ENCODE data around the gene RUFY3. TPM values are rescaled to one million over a fixed set of nuclear protein-coding genes. Genes with fewer than 3 reads are reported as not detected.
"Not testable (repeated sequence)": the region's sequence is repeated elsewhere in the genome, so short reads cannot be mapped to it uniquely, and the experiment has no call there.

The RUFY3 gene
- total RNA-seq, 1 donor from 2014 or later = 89.2 TPM

DNA sequence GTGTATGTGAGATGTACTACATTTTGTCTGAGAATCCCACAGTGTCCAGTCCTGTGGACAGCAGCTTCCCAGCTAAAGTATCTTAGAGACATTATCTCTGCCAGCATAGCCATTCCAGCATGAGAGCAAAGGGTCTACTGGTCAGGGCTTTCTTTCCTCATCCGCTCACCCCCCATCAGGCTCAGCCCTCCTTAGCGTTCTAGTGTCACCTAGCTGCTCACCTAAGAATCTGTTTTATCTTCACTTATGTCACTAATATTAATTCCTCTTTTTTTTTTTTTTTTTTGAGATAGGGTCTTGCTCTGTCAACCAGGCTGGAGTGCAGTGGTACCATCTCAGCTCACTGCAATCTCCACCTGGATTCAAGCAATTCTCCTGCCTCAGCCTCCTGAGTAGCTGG lies 15.6 kb downstream of the RUFY3 start:
- DNase-seq (ENCODE audit: low spot score) = no peak

DNA sequence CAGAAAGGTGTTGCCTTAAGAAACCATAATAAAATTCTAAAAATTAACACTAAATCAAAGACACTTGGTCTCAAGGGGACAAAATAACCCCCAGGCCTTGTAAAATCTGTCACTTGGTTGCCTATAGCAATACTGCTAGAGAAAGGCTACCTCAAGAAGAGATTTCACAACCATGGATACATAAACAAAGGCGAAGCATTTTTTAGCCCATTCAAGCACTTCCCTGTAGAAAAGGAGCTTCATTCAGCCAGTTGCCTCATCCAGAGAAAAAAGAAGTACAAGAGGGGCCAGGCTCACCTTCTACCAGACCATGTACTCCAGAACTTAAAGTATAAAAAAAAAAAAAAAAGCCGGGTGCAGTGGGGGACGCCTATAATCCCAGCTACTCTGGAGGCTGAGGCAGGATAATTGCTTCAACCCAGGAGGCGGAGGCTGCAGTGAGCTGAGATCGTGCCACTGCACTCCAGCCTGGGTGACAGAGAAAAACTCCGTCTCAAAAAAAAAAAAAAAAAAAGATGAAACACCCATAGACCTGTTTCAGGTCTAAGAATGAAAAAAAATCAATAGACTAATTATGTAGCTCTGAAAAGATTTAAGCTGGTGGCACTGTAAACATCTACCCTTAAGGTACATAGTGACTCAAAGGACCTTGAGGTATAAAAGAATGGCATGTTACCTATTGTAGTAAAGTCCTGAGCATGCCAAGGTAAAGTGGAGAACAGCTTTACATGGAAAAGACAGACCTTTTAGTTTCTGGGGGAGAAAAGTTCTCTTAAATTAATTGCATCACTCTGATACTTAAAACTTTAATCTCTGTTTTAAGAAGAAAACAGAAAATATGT lies 18.0 kb downstream of the RUFY3 start:
- DNase-seq (ENCODE audit: low spot score) = no peak

DNA sequence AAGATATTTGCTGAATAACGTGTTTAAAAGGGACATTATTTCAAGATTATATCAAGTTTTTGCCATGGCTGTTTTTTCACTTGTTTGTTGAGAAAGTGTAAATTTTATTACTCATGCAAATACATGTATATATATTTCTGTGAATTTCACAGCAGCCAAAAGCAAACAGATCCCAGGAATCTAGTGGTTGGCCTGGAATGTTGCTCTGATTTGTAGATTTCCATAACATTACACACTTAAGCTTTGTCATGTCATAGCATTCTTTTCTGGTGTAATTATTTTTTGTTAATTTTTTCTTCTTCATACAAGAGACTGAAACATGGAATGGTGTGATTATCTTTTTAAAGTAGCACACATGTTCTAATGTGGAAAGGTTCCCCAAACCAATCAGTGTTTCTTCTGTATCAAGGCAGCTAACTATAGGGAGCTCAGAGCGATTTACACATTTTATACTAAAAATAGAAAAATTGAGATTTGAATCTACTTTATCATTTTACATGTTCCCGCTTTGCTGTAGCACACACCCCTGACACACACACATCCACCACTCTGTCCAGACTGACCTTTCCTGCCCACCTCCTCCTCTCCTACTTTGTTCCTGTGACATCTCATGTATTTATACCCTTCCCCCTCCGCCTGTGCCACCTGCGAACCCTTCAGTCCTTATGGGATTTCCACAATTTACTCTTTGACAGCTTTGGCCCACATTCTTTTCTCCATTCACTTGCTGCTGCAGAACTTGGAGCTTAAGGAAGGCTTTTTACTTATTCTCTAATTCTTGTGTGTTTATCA lies 20.3 kb downstream of the RUFY3 start:
- no peak for DNase-seq (ENCODE audit: low spot score)

DNA sequence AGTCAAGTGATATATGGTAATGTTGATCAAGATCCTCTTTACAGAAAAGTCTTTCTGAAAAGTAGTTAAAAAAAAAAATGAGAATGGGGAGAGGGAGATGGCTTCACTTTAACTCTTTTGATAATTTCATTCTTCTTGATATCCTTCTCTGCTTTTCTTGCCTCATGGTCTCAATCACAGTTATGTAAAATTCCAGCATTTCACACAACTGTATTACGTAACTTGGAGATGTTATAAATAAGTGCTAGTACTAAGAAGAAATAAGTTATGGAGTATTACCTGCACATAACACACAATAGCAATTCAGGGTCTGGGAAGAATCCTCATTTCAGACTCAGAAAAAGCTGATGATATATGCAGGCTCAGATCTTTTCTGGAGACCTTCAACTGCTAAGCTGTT lies 22.0 kb downstream of the RUFY3 start:
- DNase-seq (ENCODE audit: low spot score) = no peak

DNA sequence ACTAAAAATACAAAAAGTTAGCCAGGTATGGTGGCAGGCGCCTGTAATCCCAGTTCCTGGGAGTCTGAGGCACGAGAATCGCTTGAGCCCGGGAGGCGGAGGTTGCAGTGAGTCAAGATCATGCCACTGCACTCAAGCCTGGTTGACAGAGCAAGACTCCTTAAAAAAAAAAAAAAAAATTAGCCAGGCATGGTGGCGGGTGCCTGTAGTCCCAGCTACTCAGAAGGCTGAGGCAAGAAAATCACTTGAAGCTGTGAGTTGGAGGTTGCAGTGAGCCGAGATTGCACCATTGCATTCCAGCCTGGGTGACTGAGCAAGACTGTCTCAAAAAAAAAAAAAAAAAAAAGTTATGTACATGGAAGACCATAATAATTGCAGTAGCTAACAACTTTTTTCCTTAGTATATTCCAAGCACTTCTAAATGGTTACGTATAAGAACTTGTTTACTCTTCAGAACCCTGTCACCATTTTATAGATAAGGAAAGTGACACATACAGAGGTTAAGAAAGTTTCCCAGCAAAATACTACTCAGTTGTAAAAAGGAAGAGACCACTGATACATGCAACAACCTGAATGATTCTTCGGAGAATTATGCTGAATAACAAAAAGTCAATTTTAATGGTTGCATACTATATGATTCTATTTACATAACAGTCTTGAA lies 24.5 kb downstream of the RUFY3 start:
- no peak for DNase-seq (ENCODE audit: low spot score)

DNA sequence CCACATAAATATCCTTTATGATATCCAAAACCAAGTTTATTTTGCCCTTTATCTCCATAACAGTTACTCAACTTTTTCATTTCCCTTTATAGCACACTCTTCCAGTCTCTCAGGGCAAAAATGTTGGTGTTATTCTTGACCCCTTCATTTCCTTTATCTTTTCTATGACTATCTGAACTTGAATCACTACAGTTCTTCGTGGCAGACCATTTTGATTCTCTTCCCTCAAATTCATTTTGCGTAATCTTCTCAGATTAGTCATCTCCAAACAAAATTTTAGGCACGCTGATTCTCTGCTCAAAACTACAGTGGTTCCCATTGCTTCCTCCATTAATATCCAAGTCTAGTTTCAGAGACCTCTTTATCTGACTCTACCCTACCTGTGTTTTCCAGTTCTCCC lies 26.1 kb downstream of the RUFY3 start:
- DNase-seq (ENCODE audit: low spot score) = no peak

DNA sequence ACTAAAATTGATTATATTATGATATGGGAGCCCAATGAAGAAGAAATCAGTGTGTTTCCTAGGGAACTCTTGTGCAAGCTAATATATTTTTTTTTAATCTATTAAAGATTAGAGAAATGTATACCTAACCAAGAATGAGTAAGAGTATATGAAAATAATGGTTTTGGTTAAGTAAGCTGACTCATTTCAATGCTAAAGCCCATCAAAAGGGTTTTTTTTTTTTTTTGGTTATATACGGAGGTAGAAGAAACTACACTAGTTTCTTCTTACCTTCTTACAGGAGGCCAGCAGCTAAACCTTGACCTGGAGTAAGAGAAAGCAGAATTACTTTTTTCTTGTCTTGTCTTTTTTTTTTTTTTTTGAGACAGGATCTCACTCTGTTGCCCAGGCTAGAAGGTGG lies 27.5 kb downstream of the RUFY3 start:
- DNase-seq (ENCODE audit: low spot score) = no peak

DNA sequence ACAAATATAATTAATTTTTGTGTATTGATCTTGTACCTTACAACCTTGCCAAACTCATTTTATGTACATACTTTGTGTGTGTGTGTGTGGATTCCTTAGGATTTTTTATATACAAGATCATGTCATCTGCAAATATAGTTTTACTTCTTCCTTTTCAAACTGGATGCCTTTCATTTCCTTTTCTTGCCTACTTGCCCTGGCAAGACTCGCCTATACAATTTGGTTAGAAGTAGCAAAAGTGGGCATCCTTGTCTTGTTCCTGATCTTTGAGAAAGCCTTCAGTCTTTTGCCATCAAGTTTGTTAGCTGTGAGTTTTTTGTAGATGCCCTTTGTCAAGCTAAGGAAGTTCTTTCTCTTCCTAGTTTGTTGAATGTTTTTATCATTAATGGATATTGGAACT lies 30.5 kb downstream of the RUFY3 start:
- no peak for DNase-seq (ENCODE audit: low spot score)

DNA sequence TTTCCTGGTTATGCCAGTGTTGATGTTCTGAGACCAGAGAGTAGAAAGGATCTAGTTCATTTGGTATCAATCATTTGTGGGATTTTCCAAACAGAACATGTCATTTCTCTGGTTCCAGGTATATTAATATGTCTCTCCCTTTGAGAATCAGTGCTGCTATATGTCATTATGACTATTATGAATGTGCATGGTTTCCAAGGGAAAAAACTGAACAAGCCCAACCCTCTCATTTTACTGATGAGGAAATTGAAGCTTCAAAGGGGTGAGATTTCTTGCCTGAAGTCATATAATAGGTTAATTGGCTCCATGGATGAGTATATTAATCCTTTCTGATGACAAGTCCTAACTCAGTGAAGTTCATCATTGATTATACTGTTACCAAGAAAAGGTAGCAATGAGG lies 31.9 kb downstream of the RUFY3 start:
- no peak for DNase-seq (ENCODE audit: low spot score)

DNA sequence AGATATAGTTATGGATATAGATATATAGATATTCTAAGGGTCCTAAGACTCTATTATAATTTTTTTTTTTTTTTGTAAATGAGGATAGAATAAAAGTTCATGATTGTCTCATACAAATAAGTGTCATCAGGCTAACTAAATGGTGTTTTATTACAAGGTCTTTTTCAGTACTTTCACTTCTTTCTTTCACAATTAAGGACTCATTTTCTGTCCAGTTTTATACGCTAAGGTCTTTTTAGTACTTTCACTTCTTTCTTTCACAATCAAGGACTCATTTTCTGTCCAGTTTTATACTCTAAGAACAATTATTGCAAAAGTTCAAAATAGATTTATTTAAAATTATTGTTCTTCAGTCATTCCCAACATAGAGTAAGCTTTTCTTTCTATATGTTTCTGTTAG lies 32.7 kb downstream of the RUFY3 start:
- DNase-seq (ENCODE audit: low spot score) = no peak

DNA sequence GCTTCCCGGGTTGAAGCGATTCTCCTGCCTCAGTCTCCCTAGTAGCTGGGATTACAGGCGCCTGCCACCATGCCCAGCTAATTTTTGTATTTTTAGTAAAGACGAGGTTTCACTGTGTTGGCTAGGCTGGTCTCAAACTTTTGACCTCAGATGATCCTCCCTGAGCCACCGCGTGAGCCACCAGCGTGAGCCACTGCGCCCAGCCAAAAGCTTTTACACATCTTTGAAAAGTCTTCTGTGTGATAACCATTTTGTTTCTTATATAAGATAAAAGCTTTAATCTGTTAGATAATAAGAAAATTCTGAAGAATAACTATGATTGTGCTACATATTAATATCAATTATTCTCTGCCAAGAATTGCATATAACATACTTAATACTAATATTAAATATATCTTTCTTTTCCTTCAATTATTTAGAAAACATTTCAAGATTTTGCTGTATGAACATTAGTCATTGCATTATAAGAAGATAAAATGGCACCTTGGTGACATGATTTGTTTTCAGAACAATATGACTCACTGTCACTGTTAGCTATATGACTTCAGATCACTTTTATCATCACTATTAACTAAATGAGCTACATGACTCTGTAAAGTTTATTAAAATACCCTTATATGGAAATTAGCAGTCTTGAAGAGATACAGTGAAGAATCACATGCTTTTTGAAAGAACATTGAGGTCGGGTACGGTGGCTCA lies 33.4 kb downstream of the RUFY3 start:
- no peak for DNase-seq (ENCODE audit: low spot score)

DNA sequence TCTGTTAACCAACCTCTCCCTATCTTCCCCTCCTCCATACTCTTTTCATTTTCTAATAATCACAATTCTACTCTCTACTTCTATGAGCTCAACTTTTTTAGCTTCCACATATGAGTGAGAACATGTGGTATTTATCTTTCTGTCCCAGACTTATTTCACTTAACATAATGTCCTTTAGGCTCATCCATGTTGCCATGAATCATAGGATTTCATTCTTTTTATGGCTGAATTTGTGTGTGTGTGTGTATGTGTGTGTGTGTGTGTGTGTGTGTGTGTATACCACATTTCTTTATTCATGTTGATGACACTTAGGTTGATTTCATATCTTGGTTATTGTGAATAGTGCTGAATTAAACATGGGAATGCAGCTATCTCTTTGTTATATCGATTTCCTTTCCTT lies 37.4 kb downstream of the RUFY3 start:
- DNase-seq (ENCODE audit: low spot score) = no peak

DNA sequence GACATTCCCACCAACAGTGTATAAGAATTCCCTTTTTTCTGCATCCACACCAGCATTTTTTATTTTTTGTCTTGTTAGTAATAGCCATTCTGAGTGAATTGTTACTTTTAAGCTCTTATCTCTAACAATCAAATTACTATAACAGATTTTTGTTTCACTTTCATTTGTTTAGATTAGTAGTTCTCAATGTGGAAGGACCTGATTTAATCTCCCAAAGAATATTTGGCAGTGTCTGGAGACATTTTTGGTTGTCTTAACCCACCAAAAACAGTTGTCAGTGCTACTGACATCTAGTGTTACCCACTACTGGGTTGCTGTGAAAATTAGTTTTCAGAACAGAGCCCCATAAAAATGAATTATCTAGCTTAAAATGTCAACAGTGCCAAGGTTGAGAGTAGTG lies 37.9 kb downstream of the RUFY3 start:
- no peak for DNase-seq (ENCODE audit: low spot score)

DNA sequence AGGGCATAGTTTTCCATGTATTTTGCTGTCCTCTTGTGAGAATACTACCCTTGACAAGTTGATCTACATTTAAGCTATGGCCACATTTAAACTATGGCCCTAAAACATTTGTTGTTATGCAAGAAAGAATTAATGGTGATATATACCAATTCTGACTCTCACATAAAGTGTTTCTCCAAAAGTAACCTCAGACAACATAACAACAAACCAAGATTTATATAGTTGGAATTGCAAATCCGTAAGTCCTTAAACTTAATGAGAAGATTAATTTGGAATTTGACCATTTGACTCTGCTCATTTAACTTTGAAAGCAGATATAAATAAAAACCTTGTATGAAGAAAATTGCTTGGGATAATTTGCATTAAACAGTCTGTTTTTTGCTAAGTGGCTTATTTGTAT lies 38.9 kb downstream of the RUFY3 start:
- DNase-seq (ENCODE audit: low spot score) = no peak

DNA sequence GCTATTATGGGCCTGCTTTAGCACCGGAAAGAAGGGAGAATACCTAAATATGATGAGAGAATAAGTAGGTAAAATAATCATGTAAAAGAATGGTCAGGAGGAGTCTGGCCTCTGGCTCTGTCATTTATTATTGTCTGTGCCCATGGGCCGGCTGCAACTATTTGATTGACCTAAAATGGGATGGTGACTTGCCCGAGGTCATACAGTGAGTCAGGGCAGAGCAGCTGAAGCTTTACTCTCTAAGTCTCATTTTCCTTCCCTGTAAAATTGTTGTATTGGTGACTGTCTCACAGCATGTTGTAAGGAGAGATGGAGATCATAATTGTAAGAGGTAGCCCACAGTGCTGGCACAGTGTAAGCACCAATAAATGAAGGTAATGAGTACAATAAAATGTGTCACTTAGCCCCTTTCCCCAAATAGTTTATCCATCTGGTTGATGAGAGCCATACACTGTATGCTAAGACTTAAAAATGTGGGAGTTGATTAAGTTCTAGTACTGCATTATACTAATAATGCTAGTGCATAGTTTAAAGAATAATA lies 39.6 kb downstream of the RUFY3 start:
- no peak for DNase-seq (ENCODE audit: low spot score)

DNA sequence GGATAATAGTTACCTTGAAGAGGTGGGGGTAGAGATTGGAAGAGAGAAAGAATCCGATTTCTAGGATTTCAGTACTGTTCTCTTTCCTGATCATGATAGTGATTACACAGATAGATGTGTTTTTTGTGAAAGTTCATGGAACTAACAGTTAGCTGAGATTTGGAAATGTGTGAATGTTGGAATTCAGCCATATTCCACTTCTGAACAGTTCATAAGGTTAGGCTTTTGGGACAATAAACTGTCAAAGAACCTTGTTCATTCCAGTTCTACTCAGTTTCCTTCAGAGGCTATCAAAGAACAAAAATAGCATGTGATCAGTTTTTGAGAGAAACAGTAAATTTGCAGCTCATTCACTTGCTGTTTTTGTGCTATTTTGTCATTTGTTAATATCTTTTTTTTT lies 43.6 kb downstream of the RUFY3 start:
- no peak for DNase-seq (ENCODE audit: low spot score)

DNA sequence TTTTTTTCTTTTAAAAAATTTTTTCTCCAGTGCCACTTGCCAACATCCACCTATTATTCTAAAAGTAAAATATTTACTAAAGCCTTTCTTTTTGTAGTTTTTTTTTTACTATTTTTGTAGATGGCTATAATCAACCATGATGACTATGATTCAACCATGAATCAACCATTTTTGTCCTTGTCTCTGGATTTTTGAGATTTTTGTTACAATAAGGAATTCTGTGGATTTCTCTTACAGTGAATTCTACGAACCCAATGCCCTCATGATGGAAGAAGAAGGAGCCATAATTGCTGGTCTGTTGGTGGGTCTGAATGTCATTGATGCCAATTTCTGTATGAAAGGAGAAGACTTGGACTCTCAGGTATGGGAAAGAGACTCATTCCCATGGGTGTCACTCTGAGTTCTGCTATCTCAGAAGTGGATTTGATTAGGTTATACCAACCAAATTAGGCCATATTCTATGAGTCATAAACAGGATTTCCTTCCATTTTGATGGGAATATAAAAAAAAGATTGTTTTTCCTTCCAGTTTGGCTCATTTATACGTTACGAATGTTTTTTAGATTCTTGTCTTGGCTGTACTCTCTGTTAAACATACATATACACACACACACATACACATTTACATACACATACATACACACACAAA lies 46.7 kb downstream of the RUFY3 start:
- no peak for DNase-seq (ENCODE audit: low spot score)

DNA sequence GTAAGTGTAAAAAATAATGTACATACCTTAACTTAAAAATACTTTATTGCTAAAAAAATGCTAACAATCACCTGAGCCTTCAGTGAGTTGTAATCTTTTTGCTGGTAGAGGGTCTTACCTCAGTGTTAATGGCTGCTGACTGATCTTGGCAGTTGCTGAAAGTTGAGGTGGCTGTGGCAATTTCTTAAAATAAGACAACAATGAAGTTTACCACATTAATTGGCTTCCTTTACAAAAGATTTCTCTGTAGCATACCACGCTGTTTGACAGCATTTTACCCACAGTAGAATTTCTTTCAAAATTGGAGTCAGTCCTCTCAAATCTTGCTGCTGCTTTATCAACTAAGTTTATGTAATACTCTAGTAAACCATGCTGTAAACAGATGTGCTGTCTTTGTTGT lies 47.6 kb downstream of the RUFY3 start:
- not testable (repeated sequence) for DNase-seq (ENCODE audit: low spot score)

DNA sequence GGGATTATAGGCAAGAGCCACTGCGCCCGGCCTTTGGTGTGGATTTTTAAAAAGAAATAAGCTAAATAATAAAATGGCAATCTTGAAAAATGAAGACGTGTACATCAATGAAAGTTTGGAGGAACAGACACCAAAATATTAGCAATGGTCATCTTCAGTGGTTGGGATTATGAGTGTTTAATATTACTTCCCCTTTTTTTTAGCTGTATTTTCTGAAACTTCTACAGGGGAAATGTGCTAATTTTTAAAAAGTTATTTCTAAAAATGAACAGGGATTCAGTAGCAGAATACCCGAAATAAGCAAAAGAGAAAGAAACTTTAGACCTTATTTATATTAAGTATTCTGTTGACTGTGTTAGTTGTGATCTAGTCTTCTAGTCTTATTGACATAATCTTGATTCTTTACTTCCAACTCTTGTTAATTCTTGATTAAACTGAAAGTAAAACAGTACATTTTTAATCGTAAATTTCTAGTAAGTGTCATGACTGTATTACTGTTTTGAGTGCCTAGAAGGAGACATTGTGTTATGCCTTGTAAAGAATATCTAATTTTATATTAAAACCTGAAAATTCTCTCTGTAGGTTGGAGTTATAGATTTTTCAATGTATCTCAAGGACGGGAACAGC lies 51.3 kb downstream of the RUFY3 start:
- DNase-seq (ENCODE audit: low spot score) = no peak

DNA sequence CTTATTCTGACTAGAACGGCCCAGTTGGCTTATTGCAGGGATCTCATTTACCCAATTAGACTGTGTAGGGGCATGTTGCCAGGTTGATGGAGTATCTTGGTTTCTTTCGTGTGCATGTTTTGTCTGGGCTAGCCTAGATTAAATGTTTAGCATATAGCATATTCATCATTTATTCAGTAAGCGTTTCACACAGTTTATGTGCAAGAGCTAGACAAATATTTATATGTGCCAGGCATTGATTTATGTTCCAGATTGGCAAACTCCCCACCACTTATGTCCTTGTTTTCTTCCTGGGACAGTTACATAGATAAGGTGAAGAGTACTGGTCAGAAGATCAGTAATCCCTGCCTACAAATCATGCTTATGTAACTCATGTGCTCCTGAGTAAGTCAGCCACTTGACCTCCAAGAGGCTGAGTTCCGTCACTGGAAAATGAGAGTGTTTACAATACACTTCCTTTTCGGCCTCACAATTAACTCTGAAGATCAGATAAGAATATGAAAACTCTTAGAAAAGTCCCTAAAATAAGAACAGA lies 57.2 kb downstream of the RUFY3 start:
- no peak for DNase-seq (ENCODE audit: low spot score)

DNA sequence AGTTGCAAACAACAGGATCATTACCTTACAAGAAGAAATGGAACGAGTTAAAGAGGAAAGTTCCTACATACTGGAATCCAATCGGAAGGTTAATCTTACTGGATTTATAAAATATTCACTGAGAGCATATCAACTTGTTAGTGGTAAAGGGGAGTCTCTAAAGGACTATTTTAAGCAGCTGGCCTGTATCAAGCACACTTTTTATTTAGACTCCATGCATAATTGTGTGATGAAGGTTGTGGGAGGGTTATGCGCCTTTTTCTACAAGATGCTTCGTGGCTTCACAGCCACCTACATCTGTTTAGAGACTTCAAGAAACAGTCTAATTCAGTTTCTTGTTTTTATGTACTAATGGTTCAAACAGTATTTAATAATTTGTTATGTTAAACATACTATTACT lies 61.3 kb downstream of the RUFY3 start:
- no peak for DNase-seq (ENCODE audit: low spot score)
